ENCODE data around the gene HORMAD2. TPM values are rescaled to one million over a fixed set of nuclear protein-coding genes. Genes with fewer than 3 reads are reported as not detected.
"Not testable (repeated sequence)": the region's sequence is repeated elsewhere in the genome, so short reads cannot be mapped to it uniquely, and the experiment has no call there.

The HORMAD2 gene
- total RNA-seq, 1 donor from 2014 or later, result not detected

DNA sequence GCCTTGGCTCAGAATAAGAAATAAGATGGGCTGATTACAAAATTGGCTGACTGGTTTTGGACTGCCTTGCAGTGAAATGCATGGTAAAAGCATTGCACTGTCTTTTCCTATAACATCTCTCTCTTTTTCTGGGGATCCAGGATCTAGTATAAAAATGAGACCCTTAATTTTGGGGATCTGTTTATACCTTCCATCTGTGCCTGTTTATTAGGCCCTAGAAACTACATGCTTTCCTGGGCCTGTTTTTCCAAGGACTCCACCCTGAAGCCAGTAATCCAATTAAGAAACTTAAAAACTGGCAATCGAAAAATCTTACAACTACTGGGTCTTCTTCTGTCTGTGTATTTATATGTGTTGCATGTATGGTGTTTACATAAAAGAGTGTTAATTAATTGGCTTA, 14.5 kb downstream of the HORMAD2 start:
- no peaks in the 10 kb centered on the region for H4K20me1 ChIP-seq (ENCODE audit: low read depth)
- H3K27ac ChIP-seq, result no peak overlapping the region
- Mint-ChIP-seq H3K4me3 (no peak overlapping the region), H3K27ac (no peak overlapping the region), H3K36me3 (no peaks in the 10 kb centered on the region), H3K27me3 (ENCODE audit: insufficient read depth, low read depth) (no peaks in the 10 kb centered on the region), H3K4me1 (no peaks in the 10 kb centered on the region), H3K9me3 (peaks cover 22% of the 10 kb centered on the region)
- peaks cover 25% of the 10 kb centered on the region for H3K9me3 ChIP-seq (ENCODE audit: low read depth)
- no peaks in the 10 kb centered on the region for H3F3A ChIP-seq (ENCODE audit: low read depth)
- no peak overlapping the region for H3K4me3 ChIP-seq
- H3K4me2 ChIP-seq, result no peak overlapping the region
- no peaks in the 10 kb centered on the region for H3K4me1 ChIP-seq
- H3K9ac ChIP-seq, result no peak overlapping the region
- H3K36me3 ChIP-seq, result no peaks in the 10 kb centered on the region
- no peaks in the 10 kb centered on the region for H3K79me2 ChIP-seq (ENCODE audit: low read depth)
- no peak overlapping the region for H2AFZ ChIP-seq (replicated peaks)
- DNase-seq (ENCODE audit: low spot score), result no peak
- TF ChIP-seq EZH2 (IDR thresholded peaks at IDR 0.05), result no peak
- TF ChIP-seq, protein P1, sequence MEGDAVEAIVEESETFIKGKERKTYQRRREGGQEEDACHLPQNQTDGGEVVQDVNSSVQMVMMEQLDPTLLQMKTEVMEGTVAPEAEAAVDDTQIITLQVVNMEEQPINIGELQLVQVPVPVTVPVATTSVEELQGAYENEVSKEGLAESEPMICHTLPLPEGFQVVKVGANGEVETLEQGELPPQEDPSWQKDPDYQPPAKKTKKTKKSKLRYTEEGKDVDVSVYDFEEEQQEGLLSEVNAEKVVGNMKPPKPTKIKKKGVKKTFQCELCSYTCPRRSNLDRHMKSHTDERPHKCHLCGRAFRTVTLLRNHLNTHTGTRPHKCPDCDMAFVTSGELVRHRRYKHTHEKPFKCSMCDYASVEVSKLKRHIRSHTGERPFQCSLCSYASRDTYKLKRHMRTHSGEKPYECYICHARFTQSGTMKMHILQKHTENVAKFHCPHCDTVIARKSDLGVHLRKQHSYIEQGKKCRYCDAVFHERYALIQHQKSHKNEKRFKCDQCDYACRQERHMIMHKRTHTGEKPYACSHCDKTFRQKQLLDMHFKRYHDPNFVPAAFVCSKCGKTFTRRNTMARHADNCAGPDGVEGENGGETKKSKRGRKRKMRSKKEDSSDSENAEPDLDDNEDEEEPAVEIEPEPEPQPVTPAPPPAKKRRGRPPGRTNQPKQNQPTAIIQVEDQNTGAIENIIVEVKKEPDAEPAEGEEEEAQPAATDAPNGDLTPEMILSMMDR (IDR thresholded peaks at IDR 0.05), result no peak
- no peak for TF ChIP-seq EZH2phosphoT487 (IDR thresholded peaks at IDR 0.05)
- H3K27me3 ChIP-seq, result peaks cover 5% of the 10 kb centered on the region

DNA sequence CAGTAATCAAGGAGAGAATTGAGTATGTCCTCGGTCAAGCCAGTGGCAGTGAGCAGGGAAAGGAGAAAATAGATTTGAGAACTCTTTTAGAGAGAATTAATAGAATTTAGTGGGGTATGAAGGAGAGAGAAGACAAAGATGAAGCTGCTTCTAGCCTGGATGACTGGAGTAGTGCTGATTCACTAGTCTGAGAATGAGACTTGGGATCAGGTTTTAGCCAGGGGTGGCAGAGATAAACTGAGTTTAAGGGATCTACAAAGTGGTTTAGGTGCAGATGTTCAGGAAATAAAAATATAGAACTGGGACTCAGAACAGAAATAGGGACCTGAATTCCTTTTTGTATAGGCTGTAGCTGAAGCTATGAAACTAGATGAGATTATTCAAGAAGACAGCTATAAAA, 17.6 kb downstream of the HORMAD2 start:
- no peak overlapping the region for H3K4me3 ChIP-seq
- H3K9me3 Mint-ChIP-seq, result peaks cover 18% of the 10 kb centered on the region
- H3K9me3 ChIP-seq (ENCODE audit: low read depth), result peaks cover 20% of the 10 kb centered on the region
- no peak overlapping the region for H2AFZ ChIP-seq (replicated peaks)
- no peaks in the 10 kb centered on the region for H3K36me3 Mint-ChIP-seq
- no peaks in the 10 kb centered on the region for H3K4me1 Mint-ChIP-seq
- no peak overlapping the region for H3K9ac ChIP-seq
- no peak overlapping the region for H3K4me2 ChIP-seq
- no peaks in the 10 kb centered on the region for H3K27me3 Mint-ChIP-seq (ENCODE audit: insufficient read depth, low read depth)
- DNase-seq (ENCODE audit: low spot score), result no peak
- TF ChIP-seq, protein P1 (IDR thresholded peaks at IDR 0.05), result no peak
- no peak for TF ChIP-seq EZH2phosphoT487 (IDR thresholded peaks at IDR 0.05)
- TF ChIP-seq EZH2 (IDR thresholded peaks at IDR 0.05), result no peak
- no peaks in the 10 kb centered on the region for H4K20me1 ChIP-seq (ENCODE audit: low read depth)
- no peaks in the 10 kb centered on the region for H3F3A ChIP-seq (ENCODE audit: low read depth)
- no peaks in the 10 kb centered on the region for H3K4me1 ChIP-seq
- no peaks in the 10 kb centered on the region for H3K79me2 ChIP-seq (ENCODE audit: low read depth)
- H3K36me3 ChIP-seq, result no peaks in the 10 kb centered on the region
- peaks cover 5% of the 10 kb centered on the region for H3K27me3 ChIP-seq
- H3K27ac ChIP-seq, result no peak overlapping the region
- H3K4me3 Mint-ChIP-seq, result no peak overlapping the region
- H3K27ac Mint-ChIP-seq, result no peak overlapping the region

- not testable (repeated sequence) for H3K9me3 ChIP-seq (ENCODE audit: low read depth); H3K4me3 ChIP-seq; H3K4me1 Mint-ChIP-seq; H3K27me3 ChIP-seq; H3K4me2 ChIP-seq; H3K79me2 ChIP-seq (ENCODE audit: low read depth); H3K27ac Mint-ChIP-seq; H3K9me3 Mint-ChIP-seq; H3K9ac ChIP-seq; H3K27ac ChIP-seq; H3K27me3 Mint-ChIP-seq (ENCODE audit: insufficient read depth, low read depth); H3F3A ChIP-seq (ENCODE audit: low read depth); H4K20me1 ChIP-seq (ENCODE audit: low read depth); H3K4me1 ChIP-seq; H2AFZ ChIP-seq (replicated peaks); H3K36me3 ChIP-seq; H3K36me3 Mint-ChIP-seq; H3K4me3 Mint-ChIP-seq; DNase-seq (ENCODE audit: low spot score)
Measured at GRCh38 chr22:30100770-30101169, 20.5 kb downstream of the HORMAD2 start.

- no peak overlapping the region for H3K27ac ChIP-seq
- Mint-ChIP-seq H3K36me3 (no peaks in the 10 kb centered on the region), H3K4me3 (no peak overlapping the region), H3K9me3 (no peaks in the 10 kb centered on the region), H3K4me1 (no peaks in the 10 kb centered on the region), H3K27me3 (ENCODE audit: insufficient read depth, low read depth) (peaks cover 5% of the 10 kb centered on the region), H3K27ac (no peak overlapping the region)
- no peak overlapping the region for H3K4me3 ChIP-seq
- no peak overlapping the region for H2AFZ ChIP-seq (replicated peaks)
- H3K79me2 ChIP-seq (ENCODE audit: low read depth), result no peaks in the 10 kb centered on the region
- no peaks in the 10 kb centered on the region for H3K4me1 ChIP-seq
- no peak overlapping the region for H3K4me2 ChIP-seq
- H3F3A ChIP-seq (ENCODE audit: low read depth), result no peaks in the 10 kb centered on the region
- no peaks in the 10 kb centered on the region for H4K20me1 ChIP-seq (ENCODE audit: low read depth)
- no peaks in the 10 kb centered on the region for H3K9me3 ChIP-seq (ENCODE audit: low read depth)
- no peaks in the 10 kb centered on the region for H3K36me3 ChIP-seq
- no peak for TF ChIP-seq EZH2 (IDR thresholded peaks at IDR 0.05)
- no peak for TF ChIP-seq EZH2phosphoT487 (IDR thresholded peaks at IDR 0.05)
- TF ChIP-seq, protein P1 (IDR thresholded peaks at IDR 0.05), result no peak
- no peak overlapping the region for H3K9ac ChIP-seq
- no peaks in the 10 kb centered on the region for H3K27me3 ChIP-seq
- no peak for DNase-seq (ENCODE audit: low spot score)
Measured at GRCh38 chr22:30104501-30105156, 24.4 kb downstream of the HORMAD2 start.
